ENCODE results near the gene INAVA.
A peak's percentile ranks its signal among the peaks of the same experiment; 100 is the strongest.

Gene INAVA, protein sequence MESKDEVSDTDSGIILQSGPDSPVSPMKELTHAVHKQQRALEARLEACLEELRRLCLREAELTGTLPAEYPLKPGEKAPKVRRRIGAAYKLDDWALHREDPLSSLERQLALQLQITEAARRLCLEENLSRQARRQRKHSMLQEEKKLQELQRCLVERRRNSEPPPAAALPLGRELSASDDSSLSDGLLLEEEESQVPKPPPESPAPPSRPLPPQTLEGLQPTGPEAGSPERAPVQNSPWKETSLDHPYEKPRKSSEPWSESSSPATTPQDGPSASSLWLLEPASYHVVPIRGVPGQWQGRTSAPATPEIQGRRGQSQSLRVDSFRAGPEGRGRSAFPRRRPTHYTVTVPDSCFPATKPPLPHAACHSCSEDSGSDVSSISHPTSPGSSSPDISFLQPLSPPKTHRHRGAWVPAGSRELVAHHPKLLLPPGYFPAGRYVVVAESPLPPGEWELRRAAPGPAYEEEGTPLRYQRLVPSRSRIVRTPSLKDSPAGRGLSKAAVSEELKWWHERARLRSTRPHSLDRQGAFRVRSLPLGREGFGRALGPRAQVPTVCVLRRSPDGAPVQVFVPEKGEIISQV

DNA sequence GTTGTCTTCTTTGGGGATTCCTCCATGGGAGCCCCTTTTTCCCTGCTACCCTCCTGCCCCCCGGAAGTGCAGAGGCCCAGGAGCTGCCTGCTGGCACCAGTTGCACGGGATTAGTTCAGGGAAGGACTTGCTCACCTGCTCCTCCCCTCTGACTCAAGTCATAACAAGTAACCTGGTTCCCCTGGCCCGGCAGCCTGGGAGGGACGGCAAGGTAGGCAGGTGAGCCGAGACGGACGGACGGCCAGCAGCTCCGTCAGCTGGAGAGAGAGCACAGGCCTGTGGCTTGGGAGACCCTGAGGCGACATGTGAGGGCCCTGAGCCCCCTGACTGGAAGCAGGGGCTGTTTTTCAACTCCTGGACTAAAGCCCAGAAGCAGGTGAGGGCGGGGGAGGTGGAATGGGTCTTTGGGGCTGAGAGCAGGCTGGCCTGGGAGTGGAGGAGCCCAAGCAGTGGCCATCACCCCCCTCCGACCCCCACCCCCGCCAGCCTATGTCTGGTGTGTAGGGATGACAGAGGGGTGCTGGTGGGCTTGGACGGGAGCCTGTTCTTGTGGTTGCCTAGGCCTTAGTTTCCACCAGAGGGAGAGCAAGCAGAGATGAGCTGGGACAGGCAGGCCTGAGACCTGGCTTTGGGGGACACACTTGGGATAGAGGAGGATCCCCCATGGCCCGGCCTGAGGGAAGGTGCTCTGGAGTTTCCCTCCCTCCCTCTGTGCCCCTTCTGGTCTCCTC is at the start of gene INAVA:
Gene INAVA, plus strand, starts transcription at position 189 of the 731 bp plus-strand sequence. CDS start 3,501 bp downstream, outside the sequence.
- TF ChIP-seq, protein P1, sequence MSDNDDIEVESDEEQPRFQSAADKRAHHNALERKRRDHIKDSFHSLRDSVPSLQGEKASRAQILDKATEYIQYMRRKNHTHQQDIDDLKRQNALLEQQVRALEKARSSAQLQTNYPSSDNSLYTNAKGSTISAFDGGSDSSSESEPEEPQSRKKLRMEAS (IDR thresholded peaks at IDR 0.05) = no peak
- TF ChIP-seq TEAD4 (IDR thresholded peaks at IDR 0.05) = no peak
- TF ChIP-seq, protein P2, sequence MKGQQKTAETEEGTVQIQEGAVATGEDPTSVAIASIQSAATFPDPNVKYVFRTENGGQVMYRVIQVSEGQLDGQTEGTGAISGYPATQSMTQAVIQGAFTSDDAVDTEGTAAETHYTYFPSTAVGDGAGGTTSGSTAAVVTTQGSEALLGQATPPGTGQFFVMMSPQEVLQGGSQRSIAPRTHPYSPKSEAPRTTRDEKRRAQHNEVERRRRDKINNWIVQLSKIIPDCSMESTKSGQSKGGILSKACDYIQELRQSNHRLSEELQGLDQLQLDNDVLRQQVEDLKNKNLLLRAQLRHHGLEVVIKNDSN (IDR thresholded peaks at IDR 0.05) = no peak
- peak; percentile 12; the same call in 1 of the 2 replicates for TF ChIP-seq ZBTB7A (IDR thresholded peaks at IDR 0.05; ENCODE audit: low read depth)
- no peak for TF ChIP-seq EP300 (IDR thresholded peaks at IDR 0.05; ENCODE audit: borderline replicate concordance)
- no peak for TF ChIP-seq NFIC (IDR thresholded peaks at IDR 0.05)
- TF ChIP-seq, protein P3, sequence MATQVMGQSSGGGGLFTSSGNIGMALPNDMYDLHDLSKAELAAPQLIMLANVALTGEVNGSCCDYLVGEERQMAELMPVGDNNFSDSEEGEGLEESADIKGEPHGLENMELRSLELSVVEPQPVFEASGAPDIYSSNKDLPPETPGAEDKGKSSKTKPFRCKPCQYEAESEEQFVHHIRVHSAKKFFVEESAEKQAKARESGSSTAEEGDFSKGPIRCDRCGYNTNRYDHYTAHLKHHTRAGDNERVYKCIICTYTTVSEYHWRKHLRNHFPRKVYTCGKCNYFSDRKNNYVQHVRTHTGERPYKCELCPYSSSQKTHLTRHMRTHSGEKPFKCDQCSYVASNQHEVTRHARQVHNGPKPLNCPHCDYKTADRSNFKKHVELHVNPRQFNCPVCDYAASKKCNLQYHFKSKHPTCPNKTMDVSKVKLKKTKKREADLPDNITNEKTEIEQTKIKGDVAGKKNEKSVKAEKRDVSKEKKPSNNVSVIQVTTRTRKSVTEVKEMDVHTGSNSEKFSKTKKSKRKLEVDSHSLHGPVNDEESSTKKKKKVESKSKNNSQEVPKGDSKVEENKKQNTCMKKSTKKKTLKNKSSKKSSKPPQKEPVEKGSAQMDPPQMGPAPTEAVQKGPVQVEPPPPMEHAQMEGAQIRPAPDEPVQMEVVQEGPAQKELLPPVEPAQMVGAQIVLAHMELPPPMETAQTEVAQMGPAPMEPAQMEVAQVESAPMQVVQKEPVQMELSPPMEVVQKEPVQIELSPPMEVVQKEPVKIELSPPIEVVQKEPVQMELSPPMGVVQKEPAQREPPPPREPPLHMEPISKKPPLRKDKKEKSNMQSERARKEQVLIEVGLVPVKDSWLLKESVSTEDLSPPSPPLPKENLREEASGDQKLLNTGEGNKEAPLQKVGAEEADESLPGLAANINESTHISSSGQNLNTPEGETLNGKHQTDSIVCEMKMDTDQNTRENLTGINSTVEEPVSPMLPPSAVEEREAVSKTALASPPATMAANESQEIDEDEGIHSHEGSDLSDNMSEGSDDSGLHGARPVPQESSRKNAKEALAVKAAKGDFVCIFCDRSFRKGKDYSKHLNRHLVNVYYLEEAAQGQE (IDR thresholded peaks at IDR 0.05; ENCODE audit: low read depth) = no peak
- no peak for TF ChIP-seq TAF1 (IDR thresholded peaks at IDR 0.05; ENCODE audit: low read depth)

DNA sequence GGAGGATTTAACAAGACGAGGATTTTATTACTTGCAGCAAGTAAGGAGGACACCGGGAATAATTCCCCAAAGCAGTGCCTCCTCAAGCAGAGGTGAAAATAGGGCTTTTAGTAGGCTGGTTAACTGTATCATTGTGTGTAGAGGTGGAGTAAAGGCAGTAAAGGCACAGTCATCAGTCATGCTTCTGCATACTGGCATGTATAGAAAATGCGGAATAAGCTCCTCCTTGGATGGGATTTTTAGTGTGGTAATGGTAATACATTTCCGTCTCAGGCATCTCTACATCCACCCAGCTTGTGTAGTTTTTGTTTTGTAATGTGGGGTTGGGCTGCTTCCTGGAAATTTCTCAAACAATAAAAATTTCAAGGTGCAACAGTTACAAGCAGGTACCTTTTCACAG is 49.3 kb upstream of the INAVA start:
- no peak for TF ChIP-seq FOXM1 (IDR thresholded peaks at IDR 0.05; ENCODE audit: borderline replicate concordance, low read depth)
- TF ChIP-seq CREB1 (IDR thresholded peaks at IDR 0.05; ENCODE audit: low read depth) = no peak
- TF ChIP-seq, protein P1 (IDR thresholded peaks at IDR 0.05) = no peak
- TF ChIP-seq TCF12 (IDR thresholded peaks at IDR 0.05; ENCODE audit: low read depth) = no peak
- no peak for TF ChIP-seq TAF1 (IDR thresholded peaks at IDR 0.05; ENCODE audit: low read depth)
- TF ChIP-seq, protein P3 (IDR thresholded peaks at IDR 0.05; ENCODE audit: low read depth) = no peak
- no peak for TF ChIP-seq TEAD4 (IDR thresholded peaks at IDR 0.05)
- TF ChIP-seq, protein P2 (IDR thresholded peaks at IDR 0.05) = no peak
- no peak for TF ChIP-seq CEBPB (IDR thresholded peaks at IDR 0.05)
- no peak for TF ChIP-seq RAD21 (IDR thresholded peaks at IDR 0.05; ENCODE audit: low read depth)
- no peak for TF ChIP-seq EP300 (IDR thresholded peaks at IDR 0.05; ENCODE audit: borderline replicate concordance)
- TF ChIP-seq EGR1 (IDR thresholded peaks at IDR 0.05) = no peak
- no peak for TF ChIP-seq NFIC (IDR thresholded peaks at IDR 0.05)
- no peak for TF ChIP-seq YY1 (IDR thresholded peaks at IDR 0.05; ENCODE audit: low read depth)
- no peak for TF ChIP-seq ZBTB7A (IDR thresholded peaks at IDR 0.05; ENCODE audit: low read depth)

DNA sequence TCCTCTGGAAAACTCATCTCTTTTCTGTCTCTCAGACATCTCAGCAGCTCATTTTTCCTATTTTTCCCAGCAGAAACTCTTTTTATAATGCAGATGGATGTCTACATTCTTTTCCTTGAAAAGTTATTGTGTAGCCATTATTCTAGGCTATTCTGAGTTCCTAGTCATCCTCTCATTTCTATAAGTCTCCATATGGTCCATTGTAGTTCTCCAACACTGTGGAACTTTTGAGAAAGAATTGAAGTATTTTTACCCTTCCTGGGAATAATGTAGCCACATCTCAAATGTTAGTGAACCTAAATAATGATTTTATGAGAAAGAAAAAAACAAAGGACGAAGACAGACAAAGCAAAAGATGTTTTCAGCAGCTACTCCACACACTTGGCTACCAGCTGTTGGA is 48.3 kb upstream of the INAVA start:
- no peak for TF ChIP-seq TEAD4 (IDR thresholded peaks at IDR 0.05)
- no peak for TF ChIP-seq YY1 (IDR thresholded peaks at IDR 0.05; ENCODE audit: low read depth)
- no peak for TF ChIP-seq NFIC (IDR thresholded peaks at IDR 0.05)
- no peak for TF ChIP-seq EP300 (IDR thresholded peaks at IDR 0.05; ENCODE audit: borderline replicate concordance)

DNA sequence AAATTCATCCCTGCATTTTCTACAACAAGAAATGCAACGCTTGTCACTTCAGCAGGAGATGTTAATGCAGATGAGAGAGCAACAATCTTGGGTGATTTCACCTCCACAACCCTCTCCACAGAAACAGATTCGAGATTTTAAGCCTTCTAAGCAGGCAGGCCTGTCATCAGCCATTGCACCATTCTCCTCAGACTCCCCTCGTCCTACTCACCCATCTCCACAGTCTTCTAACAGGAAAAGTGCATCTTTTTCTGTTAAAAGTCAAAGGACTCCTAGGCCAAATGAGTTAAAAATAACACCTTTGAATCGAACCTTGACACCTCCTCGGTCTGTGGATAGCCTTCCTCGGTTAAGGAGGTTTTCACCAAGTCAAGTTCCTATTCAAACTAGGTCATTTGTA is 45.3 kb upstream of the INAVA start:
- TF ChIP-seq, protein P3 (IDR thresholded peaks at IDR 0.05; ENCODE audit: low read depth) = no peak
- TF ChIP-seq CREB1 (IDR thresholded peaks at IDR 0.05; ENCODE audit: low read depth) (no peak), TCF12 (IDR thresholded peaks at IDR 0.05; ENCODE audit: low read depth) (no peak), FOXM1 (IDR thresholded peaks at IDR 0.05; ENCODE audit: borderline replicate concordance, low read depth) (no peak), ZBTB7A (IDR thresholded peaks at IDR 0.05; ENCODE audit: low read depth) (no peak), RAD21 (IDR thresholded peaks at IDR 0.05; ENCODE audit: low read depth) (no peak), YY1 (IDR thresholded peaks at IDR 0.05; ENCODE audit: low read depth) (no peak), CEBPB (IDR thresholded peaks at IDR 0.05) (no peak), EP300 (IDR thresholded peaks at IDR 0.05; ENCODE audit: borderline replicate concordance) (no peak), TAF1 (IDR thresholded peaks at IDR 0.05; ENCODE audit: low read depth) (no peak), TEAD4 (IDR thresholded peaks at IDR 0.05) (no peak)
- TF ChIP-seq, protein P2 (IDR thresholded peaks at IDR 0.05) = no peak
- TF ChIP-seq, protein P1 (IDR thresholded peaks at IDR 0.05) = no peak
